T-helper 1 cell treated with Interleukin-12 subunit alpha and Interleukin-12 subunit beta and Interleukin-4 antibody, amounts not matched to agents 30 ng/mL and 1 ng/mL, for 36 hours (primary cell): Measurements from ENCODE around the gene PATJ. TPM values are rescaled to one million over a fixed set of nuclear protein-coding genes. Genes with fewer than 3 reads are reported as not detected.

Source experiments
- intact Hi-C: fragments of 100-400 bp; cut with micrococcal nuclease; formaldehyde crosslinking; loops from one replicate; pipeline ENCODE4 v1.15.1; 2024
- total RNA-seq: library from RNA; stranded (reverse); gene quantifications from 2 replicates; pipeline ENCODE4 v1.2.3, GENCODE V29; 2022

Gene PATJ
- total RNA-seq, 1 donor from 2014 or later, result 19.4 TPM

DNA sequence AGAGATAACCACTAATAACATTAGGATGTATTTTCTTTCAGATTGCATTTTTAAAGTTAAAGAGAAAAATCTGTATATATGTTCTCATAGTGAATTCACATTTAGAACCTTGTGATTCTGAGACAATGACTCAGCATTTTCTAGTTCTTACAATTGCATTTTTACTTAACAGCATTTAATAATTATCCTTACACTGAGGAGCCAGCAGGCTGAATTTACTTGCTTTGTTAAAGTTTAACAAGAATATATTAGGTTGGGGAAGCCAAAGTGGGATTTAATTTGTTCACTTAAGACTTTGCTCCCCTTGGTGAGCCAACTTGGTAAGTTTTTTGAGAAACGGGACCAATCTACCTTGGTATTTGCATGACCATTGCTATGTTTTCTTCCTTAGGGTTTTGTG, 4.5 kb downstream of the PATJ start:
- intact Hi-C loops, result no loop called here

DNA sequence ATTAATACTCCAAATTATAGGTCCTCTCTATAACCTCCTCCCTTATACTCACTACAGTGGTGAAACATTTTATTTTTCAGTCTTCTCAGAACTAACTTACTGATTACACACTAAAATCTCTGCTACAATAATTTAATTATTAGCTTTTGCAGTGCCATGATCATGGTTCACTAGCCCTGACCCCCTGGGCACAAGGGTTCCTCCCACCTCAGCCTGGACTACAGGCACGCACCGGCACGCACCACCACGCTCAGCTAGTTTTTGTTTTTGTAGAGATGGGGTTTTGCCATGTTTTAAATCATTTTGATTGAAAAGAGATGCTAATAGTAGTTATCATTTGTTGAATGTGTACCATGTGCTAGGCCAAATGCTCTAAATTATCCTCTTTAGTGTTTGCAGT, 6.3 kb downstream of the PATJ start:
- intact Hi-C loops, result no loop called here

DNA sequence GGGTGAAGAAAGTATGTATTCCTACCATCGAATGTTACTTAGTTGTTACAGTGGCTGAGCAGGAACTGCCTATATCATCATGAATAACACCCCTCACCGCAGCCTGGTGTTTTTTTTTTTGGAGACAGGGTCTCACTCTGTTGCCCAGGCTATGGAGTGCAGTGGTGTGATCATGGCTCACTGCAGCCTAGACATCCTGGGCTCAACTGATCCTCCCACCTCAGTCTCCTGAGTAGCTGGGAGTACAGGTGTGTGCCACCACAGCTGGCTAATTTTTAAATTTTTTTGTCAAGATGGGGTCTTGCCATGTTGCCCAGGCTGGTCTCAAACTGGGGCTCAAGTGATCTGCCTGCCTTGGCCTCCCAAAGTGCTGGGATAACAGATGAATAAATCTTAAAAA, 7.3 kb downstream of the PATJ start:
- intact Hi-C loops, result no loop called here

DNA sequence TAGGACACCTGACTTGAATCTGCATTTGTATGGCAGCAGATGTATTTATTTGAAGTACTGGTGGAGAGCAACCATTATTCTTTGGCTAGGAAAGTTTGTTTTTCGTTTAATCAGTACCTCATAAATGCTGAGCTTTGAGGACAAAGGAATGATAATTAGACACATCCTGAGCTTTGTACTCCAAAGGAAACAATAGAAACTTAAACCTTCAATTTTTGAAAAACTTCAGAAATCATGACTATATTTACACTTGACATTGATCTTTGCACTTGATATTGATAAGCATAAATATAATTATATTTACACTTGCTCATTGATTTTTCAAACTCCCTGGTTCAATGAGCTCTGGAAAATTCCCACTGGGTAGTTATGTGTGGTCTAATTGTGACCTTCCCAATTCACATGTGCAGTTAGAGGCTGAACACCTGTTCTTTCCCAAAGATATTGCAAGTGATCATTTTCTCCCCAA, 10.7 kb downstream of the PATJ start:
- intact Hi-C loops, result no loop called here

DNA sequence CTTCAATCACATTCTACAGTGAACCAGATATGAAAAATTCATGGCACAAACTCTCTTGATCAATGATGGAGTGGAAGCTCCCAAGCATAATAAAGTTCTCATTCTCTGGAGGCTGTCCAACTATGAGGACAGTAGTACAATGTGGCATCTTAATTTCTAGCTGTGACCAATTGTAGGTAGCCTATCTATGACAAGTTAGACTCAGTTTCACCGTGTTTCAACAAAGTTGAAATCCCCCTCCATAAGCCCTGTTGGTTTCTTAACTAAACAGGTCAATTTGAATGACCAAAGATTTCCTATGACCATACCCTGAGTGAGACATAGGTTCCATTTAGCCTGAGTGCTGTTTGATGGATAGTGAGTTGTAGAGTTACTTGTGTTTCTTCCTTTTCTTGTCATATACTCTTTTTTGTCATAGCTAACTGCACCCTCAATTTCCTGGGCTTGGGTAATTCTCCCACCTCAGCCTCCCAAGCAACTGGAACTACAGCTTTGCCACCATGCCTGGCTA, 11.8 kb downstream of the PATJ start:
- intact Hi-C loops, result no loop called here

DNA sequence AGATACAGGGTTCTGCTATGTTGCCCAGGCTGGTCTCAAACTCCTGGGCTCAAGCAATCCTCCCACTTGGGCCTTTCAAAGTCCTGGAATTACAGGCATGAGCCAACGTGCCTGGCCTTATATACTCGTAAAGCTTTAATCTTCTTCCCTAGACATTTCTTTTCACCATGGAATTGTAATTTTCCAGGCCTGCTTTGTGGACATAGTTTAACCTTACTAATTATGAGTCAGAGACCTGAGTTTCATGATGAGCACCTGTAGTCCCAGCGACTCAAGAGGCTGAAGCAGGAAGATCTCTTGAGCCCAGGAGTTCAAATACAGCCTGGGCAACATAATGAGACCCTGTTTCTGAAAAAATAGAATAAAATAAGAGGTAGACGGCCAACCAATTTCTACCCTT, 12.3 kb downstream of the PATJ start:
- intact Hi-C loops, result no loop called here

DNA sequence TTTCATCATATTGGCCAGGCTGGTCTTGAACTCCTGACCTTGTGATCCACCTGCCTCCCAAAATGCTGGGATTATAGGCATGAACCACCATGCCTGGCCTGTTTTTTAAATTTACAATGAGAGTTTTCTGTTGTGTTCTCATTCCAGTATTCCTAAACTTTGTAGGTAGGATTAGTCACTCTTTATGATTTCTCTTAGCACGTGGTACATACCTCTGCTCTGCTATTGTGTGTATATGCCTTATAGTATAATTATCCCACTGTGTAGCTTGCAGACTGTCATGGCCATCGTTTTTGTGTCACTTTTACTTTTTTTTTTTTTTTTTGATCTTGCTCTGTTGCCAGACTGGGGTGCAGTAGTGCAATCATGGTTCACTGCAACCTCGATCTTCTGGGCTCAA, 14.5 kb downstream of the PATJ start:
- intact Hi-C loops, result no loop called here

DNA sequence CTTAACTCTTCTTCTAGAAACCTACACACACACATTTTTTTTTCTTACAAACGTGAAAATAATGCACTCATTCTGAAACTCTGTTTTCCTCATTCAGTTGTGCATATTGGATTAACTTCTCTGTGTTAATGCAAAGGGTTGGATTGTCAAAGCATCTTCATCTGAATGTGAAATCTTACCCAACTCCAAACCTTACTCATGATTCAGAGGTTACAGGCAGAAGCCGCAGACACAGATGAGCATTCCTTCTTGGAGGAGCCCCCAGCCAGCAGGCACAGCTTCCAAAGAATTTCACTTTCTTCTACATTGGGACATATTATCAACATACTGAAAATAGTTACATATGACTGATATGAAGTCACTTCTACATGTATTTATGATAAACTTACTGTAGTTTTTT, 15.7 kb downstream of the PATJ start:
- intact Hi-C loops, result no loop called here

DNA sequence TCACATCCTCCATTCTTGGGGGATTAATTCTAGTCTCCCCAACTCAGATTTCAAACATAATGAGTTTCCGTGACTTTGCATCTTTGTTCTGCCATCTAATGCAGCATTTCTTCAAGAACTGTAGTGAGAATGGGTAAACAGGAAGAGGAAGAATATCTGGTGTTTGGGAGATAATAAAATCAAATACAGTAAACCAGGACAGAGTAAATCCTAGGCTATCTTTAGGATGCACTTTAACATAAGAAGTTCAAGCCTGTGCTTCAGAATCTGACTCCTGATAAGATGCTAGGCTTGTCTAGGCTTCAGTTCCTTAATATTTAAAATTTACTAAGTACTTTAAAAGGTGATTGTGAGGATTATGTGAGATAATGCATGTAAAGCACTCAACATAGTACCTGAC, 27.9 kb downstream of the PATJ start:
- intact Hi-C loops, result no loop called here

DNA sequence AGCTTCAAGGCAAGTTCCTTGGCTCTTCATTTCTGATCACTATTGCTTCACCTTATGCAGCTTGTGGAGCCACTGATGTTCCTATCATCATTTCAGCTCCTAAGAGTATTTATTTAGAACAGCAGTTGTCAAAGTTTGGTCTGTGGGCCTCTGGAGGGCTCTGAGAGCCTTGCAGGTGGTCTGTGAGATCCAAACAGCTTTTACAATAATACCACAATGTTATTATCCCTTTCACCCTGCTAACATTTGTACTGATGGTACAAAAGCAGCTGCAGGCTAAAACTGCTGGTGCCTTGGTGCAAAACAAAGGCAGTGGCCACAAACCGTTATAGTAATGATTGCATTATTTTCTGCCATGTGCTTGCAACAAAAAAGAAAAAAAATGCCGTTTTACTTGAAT, 33.8 kb downstream of the PATJ start:
- intact Hi-C loops, result no loop called here

DNA sequence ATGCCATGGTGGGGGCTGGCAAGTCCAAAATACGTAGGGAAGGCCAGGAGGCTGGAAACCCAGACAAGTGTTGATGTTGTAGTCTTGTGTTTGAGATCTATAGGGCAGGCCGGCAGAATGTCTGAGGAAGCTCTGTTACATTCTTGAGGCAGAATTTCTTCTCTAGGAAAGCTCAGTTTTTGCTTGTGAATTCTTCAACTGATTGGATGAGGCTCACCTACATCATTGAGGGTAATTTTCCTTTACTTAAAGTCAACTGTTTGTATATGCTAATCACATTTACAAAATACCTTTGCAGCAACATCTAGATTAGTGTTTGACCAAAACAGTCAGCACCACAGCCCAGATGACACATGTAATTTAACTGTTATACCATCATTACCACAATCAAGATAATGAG, 37.0 kb downstream of the PATJ start:
- intact Hi-C loops, result no loop called here

DNA sequence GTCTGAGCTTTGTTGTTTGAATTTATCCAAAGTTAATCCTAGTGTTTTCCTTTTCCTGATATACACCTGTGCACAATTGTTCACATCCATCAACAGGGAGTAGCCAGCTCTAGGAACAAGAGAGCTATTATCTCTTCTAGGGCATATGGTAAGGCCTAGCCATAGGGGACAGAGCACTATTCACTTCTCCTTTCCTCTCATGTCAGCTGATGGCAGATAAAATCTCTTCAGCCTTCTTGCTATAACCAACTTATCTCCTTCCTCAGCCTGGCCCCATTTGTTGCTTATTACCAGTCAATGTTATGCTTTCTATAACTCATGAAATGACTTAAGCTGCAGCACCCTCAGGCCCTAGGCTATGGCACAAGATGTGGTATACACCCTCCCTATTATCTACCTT, 38.9 kb downstream of the PATJ start:
- intact Hi-C loops, result loop anchor here (5.0 kb wide), 2 partner anchors 729 to 1001 kb away; partner anchors contain the start of gene ATG4C

DNA sequence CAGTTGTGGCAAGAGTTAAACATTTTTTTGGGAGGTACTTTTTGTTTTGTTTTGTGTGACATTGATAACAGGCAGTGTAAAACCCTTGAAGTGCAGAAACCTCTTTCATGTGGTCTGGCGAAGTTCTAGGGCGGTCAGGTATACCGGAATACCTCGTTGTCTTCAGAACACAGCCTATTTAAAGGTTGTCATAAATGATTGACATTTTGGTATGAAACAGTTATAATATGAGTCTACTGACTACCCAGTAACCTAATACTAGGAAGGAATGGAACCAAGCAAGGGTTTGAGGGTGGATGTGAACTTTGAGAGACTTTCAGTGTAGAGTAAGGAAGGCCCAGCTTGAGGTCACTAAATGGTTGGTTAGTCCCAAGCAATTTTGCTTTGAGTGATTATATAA, 40.5 kb downstream of the PATJ start:
- intact Hi-C loops, result loop anchor here (1.0 to 5.0 kb wide), 8 partner anchors 18 to 1000 kb away; partner anchors contain the start of genes ATG4C, PATJ, TM2D1 and USP1

DNA sequence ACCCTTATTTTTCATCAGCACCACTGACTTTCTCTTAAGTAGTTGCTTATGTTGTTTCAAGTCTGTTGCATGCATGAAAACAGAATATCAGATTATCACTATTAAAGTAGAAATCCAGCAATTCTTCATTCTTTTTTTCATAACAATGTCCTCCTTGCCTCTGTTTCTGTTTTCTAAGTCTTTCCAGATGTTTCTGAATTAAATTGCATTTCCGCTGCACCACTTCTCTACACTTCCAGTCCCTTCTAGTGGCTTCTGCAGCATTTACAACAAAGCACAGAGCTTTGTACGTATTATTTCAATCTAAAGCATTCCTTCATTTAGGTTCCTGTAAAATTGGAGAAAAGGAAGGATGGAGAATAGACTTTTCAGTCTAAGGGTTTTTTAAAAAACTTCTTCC, 42.4 kb downstream of the PATJ start:
- intact Hi-C loops, result loop anchor here (5.0 kb wide), 2 partner anchors 732 to 998 kb away; partner anchors contain the start of gene ATG4C

DNA sequence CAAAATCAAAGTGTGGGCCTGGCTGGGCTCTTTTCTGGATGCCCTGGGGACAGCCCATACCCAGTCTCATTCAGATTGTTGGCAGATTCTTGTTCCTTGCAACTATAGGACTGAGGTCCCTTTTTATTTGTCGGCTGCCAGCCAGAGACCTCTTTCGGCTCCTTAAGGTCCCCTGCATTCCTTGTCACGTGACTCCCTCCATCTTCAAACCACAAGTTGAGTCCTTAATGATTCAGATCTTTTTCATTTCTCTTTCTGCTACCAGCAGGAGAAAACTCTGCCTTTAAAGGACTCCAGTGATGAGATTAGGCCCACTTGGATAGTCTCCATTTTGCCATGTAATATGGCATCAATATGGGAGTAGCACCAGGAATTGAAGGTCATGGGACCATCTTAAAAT, 48.6 kb downstream of the PATJ start:
- intact Hi-C loops, result no loop called here

DNA sequence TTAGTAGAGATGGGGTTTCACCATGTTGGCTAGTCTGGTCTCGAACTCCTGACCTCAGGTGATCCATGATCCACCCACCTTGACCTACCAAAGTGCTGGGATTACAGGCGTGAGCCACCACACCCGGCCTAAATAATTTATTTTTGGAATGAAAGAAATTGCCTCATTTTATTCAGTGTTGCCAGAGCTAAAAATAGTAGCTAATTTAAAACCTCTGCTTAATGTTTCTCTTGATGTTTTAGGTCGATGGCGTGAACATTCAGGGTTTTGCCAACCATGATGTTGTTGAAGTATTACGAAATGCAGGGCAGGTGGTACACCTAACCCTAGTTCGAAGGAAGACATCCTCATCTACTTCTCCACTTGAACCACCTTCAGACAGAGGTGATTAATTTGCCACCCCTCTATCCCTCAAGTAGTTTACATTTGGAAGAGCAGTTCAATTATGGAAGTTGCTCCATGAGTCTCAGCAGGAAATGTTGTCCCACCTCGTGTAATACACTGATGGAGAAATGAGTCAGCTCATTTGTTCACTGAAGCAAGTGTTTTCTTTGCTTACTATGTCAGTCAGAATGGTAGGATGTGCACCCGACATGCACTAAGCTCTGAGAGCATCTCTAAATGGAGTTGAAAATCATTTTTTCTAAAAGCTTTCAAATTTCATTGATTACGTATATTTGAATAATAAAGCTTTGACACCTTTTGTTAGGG, 54.9 kb downstream of the PATJ start:
- intact Hi-C loops, result no loop called here

DNA sequence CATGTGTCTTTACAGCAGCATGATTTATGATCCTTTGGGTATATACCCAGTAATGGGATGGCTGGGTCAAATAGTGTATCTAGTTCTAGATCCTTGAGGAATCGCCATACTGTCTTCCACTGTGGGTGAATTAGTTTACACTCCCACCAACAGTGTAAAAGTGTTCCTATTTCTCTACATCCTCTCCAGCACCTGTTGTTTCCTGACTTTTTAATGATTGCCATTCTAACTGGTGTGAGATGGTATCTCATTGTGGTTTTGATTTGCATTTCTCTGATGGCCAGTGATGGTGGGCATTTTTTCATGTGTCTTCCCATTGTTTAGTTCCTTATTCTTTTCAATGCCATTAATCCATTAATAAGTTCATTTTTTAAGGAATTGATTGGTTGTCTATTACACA, 58.8 kb downstream of the PATJ start:
- intact Hi-C loops, result loop anchor here (2.0 kb wide), 1 partner anchor 18 kb away; no protein-coding TSS in a partner anchor

DNA sequence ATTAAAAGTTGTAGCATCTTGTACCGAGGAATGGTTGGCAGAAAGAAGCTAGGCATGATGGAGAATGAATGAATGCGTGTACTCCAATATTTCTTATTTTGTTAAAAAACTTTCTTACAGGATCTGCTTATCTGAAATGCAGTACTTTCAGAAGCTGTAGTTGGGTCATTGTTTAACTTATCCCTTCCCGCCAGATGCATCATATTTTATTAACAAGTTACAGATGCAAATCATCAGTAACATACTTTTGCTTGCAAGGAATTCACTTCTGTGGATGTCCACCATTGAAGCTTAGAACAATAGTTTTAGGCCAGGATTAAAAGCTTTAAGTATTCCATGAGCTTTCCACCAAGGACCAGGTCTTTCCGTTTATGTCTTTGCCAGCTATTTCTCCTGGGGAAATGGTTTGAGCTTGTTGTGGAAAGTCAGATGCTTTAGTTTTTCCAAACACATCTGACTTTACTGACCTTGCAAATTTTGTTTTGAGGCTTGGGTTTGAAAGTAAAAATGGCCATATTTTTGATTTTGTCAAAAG, 65.4 kb downstream of the PATJ start:
- intact Hi-C loops, result no loop called here

DNA sequence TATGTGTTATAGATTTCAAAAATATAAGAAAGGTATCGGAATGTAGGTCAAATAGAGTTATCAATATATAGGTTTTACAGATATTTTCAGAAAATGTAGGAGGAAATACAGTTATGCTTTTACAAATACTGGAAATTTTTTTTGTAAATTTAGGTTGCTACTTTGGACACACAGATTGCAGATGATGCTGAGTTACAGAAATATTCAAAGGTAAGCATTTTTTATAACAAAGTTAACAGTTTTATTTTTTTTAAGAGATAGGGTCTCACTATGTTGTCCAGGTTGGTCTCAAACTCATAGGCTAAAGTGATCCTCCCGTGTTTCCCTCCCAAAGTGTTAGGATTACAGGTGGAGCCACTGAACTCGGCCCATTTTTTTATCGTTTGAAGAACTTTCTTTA, 66.0 kb downstream of the PATJ start:
- intact Hi-C loops, result no loop called here

DNA sequence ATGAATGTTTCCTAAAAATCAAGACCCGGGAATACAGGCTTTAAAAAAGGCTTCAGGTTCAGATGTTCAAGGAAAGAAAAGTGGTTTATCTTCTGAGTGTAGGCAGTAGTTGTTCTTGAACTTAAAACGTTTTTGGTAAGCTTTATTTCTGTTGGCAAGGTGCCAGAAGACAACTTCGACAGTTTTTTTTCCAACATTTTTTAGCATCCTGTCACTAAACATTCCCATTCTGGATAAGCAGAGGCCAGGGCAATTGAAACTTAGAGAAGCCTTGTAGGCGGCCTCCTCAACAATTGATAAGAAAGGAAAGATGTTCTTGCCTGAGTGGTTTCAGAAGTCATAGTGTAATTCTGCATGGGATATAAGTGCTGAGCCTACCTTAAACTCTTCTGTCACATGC, 66.7 kb downstream of the PATJ start:
- intact Hi-C loops, result no loop called here

DNA sequence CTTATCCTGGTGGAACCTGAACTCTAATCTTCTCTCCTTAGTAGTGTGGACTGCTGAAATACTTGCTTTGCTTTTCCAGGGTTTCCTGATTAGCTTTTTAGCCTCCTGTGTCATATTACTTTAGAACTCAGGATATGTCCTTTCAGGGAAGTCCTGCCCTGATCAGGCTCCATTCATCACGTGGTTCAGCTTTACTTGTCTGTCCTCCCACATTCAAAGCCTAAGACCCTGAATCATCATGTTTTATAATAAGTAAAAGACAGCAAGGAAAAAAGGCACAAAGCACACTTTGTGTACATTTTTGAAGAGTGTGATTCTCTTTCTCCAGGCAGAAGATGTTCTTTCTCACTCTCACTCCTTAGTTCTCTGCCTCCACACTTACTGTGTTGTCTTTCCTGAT, 70.6 kb downstream of the PATJ start:
- intact Hi-C loops, result no loop called here

DNA sequence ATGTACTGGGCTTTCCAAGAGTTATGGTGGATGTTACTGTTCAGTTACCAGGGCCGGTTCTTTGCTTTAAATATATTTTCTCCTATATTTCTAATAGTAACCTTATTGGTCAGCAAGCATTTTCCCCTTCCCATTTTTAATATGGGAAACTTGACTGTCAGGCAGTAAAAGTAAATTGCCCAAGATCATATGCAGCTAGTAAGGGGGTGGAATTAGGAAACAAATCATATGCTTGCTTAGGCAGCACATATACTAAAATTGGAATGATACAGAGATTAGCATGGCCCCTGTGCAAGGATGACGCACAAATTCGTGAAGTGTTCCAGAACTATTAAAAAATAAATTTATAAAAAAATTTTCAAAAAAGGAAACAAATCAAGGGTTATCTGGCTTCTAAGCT, 73.9 kb downstream of the PATJ start:
- intact Hi-C loops, result no loop called here

DNA sequence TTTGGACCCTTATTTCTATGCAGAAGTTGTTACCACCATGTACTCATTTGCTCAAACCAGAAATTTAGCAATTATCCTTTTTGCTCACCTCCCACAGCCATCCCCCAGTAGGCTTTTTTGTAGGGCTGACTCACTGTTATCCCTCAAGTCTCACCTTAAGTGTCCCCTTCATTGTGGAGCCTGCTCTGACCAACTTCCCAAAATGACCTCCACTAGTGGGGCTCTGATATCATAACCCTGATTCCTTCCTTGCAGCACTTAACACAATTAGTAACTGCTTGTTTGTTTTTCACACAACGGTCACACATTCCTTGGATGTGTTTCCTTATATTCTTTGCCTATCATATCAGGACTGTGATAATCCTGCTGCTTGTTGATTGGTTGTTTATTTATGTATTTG, 76.7 kb downstream of the PATJ start:
- intact Hi-C loops, result no loop called here
